Psoas muscle (tissue), 8 donors: ENCODE results near the gene AGAP3. TPM values are rescaled to one million over a fixed set of nuclear protein-coding genes. Genes with fewer than 3 reads are reported as not detected.

Experiments
- ATAC-seq, 4 donors: fragments of 200-7000 bp; cut with Tn5 transposase; one replicate each; pipeline ENCODE4 v1.9.1; 2020; ENCODE audit warnings: moderate library complexity in 3 of 4, mild to moderate bottlenecking in 2 of 4
- DNase-seq, 2 donors: peaks; one replicate each; pipeline ENCODE4 v3.0.0-alpha.2; 2020
- H3K27ac ChIP-seq: fragments of 200-600 bp; one replicate; pipeline ENCODE4 v1.8.0; 2022
- H3K27me3 ChIP-seq, 3 donors: fragments of 200-600 bp in 1 of 3; one replicate each; pipeline versions ENCODE4 v1.6.1 to v1.8.0; 2013 to 2022; ENCODE audit warnings: low read length in 2 of 3, mild to moderate bottlenecking in 2 of 3, moderate library complexity in 1 of 3; ENCODE audit not compliant: insufficient read depth in 3 of 3
- H3K36me3 ChIP-seq, 2 donors: fragments of 200-600 bp in 1 of 2; one replicate each; pipeline versions ENCODE4 v1.6.1 to v1.8.0; 2013 to 2022; ENCODE audit warnings: low read depth in 1 of 2, mild to moderate bottlenecking in 1 of 2, moderate library complexity in 1 of 2; ENCODE audit not compliant: insufficient read depth in 1 of 2
- H3K4me1 ChIP-seq: fragments of 200-600 bp; one replicate; pipeline ENCODE4 v1.8.0; 2022
- H3K4me3 ChIP-seq: fragments of 200-600 bp; one replicate; pipeline ENCODE4 v1.8.0; 2022; ENCODE audit warnings: mild to moderate bottlenecking
- H3K9me3 ChIP-seq: fragments of 200-600 bp; one replicate; pipeline ENCODE4 v1.8.0; 2022
- CTCF ChIP-seq: fragments of 200-600 bp; IDR thresholded peaks from one replicate; pipeline ENCODE4 v1.8.0; 2022; ENCODE audit warnings: antibody characterized with exemption
- WGBS, 3 donors: extraction: QIAGEN DNeasy Blood & Tissue Kit; methylation state at CpG; one replicate each; pipeline versions ENCODE4 v1.1.6 to v1.1.7; 2013; 5-methylcytosine and 5-hydroxymethylcytosine counted together
- intact Hi-C, 2 donors: fragments of 100-400 bp; cut with DNase I; formaldehyde crosslinking; loops; one replicate each; pipeline versions ENCODE4 v1.11.0 to v1.14.2; 2022
- polyA plus RNA-seq, 3 donors: library from polyadenylated mRNA; stranded (reverse); fragments of 200-250 nt; gene quantifications; one replicate each; pipeline ENCODE4 v1.2.3, GENCODE V29; 2013
- total RNA-seq, 4 donors: library from RNA; stranded (reverse); fragmentation: NEBNext Ultra II Directional in 2 of 4; extraction: Animal tissue kit (Norgen Biotek cat#: 25700) in 2 of 4; gene quantifications; one replicate each; pipeline versions ENCODE4 v1.2.1 to v1.2.4, GENCODE V29; 2021 to 2023
- donor health status: healthy with polysubstance abuse.
- donor health status: DM: no; HTN: no; CAD: no; lungs with moderate emphysema.
- donor health status: Bipolar disorder and iron deficiency.
- donor health status: healthy.
- donor health status: DM: yes; HTN: yes; CAD: no.
- donor health status: DM: no; HTN: no; CAD: no.
- donor health status: DM: no; HTN: no; CAD: no.
- donor health status: DM: yes; HTN: yes; CAD: no.

AGAP3 gene
- total and polyA plus RNA-seq, 7 donors = 38.4 to 75.3 (median 51.4) TPM

GRCh38 chr7:151175047-151175792, 88.9 kb downstream of the AGAP3 start:
- ATAC-seq (no peak), DNase-seq (peak in 1 of 2 donors; percentile 27)
- H3K4me1 ChIP-seq = peaks cover 25% of the 10 kb centered on the region
- H3K27me3 ChIP-seq = no peaks in the 10 kb centered on the region
- H3K27ac ChIP-seq = no peak overlapping the region
- H3K36me3 ChIP-seq = peaks cover 0 to 12% of the 10 kb centered on the region in 2 donors
- intact Hi-C loops = no loop called here
- no peak for TF ChIP-seq CTCF
- no peaks in the 10 kb centered on the region for H3K9me3 ChIP-seq
- no peak overlapping the region for H3K4me3 ChIP-seq
- whole genome bisulfite sequencing, 3 donors = 63 to 77% (median 63%) methylated on average over 16 of the region's 16 CpGs

- H3K27me3 ChIP-seq = no peaks in the 10 kb centered on the region
- no peak overlapping the region for H3K27ac ChIP-seq
These were observed 89.6 kb downstream of the AGAP3 start for GRCh38 chr7:151175793-151176311.

GRCh38 chr7:151176401-151176800, 90.1 kb downstream of the AGAP3 start:
- DNase-seq (peak in 1 of 2 donors; percentile 30), ATAC-seq (no peak)
- Histone ChIP-seq H3K4me1 (peaks cover 25% of the 10 kb centered on the region), H3K27me3 (no peaks in the 10 kb centered on the region), H3K9me3 (no peaks in the 10 kb centered on the region), H3K36me3 (peaks cover 0 to 19% of the 10 kb centered on the region in 2 donors), H3K4me3 (no peak overlapping the region), H3K27ac (no peak overlapping the region)
- intact Hi-C loops = no loop called here
- no peak for TF ChIP-seq CTCF
- WGBS, 3 donors = 79 to 90% (median 86%) methylated on average over 9 of the region's 9 CpGs

More at GRCh38 chr7:151175793-151176311, 89.6 kb downstream of the AGAP3 start:
- intact Hi-C loops = no loop called here
- DNase-seq (peak in 1 of 2 donors; percentile 34), ATAC-seq (no peak)
- Histone ChIP-seq H3K9me3 (no peaks in the 10 kb centered on the region), H3K36me3 (peaks cover 0 to 16% of the 10 kb centered on the region in 2 donors), H3K4me1 (peaks cover 25% of the 10 kb centered on the region), H3K4me3 (no peak overlapping the region)
- 76 to 85% (median 76%) methylated on average over 23 of the region's 23 CpGs for WGBS, 3 donors
- TF ChIP-seq CTCF = no peak

- no peak overlapping the region for H3K4me3 ChIP-seq
- H3K4me1 ChIP-seq = peaks cover 28% of the 10 kb centered on the region
- H3K27ac ChIP-seq = peak overlapping the region; percentile 36
- peaks cover 0 to 19% of the 10 kb centered on the region in 2 donors for H3K36me3 ChIP-seq
- intact Hi-C loops = no loop called here
- 71 to 80% (median 79%) methylated on average over 1 of the region's 1 CpG for WGBS, 3 donors
- H3K27me3 ChIP-seq = no peaks in the 10 kb centered on the region
- no peak for TF ChIP-seq CTCF
- ATAC-seq = no peak
- no peaks in the 10 kb centered on the region for H3K9me3 ChIP-seq
- DNase-seq = peak in 1 of 2 donors; percentile 14
These were observed 91.0 kb downstream of the AGAP3 start for GRCh38 chr7:151177310-151177709.
